Stimulated activated CD4-positive, alpha-beta T cell treated with anti-CD3 and anti-CD28 coated beads, TNF-alpha, amount 100 ng/mL, for 4 hours (primary cell): ENCODE results near the gene FAM43A.

Source experiments
- DNase-seq, 3 experiments: peaks; one replicate each; pipeline ENCODE4 v3.0.0-alpha.2; 2020; ENCODE audit warnings: low read depth in 3 of 3

Gene FAM43A

GRCh38 chr3:194675680-194676079, 10.0 kb upstream of the FAM43A start:
- DNase-seq, result no peak

GRCh38 chr3:194676471-194676870, 9.2 kb upstream of the FAM43A start:
- no peak for DNase-seq

- no peak for DNase-seq
These were observed 4.6 kb upstream of the FAM43A start for GRCh38 chr3:194680888-194681615.

GRCh38 chr3:194682189-194682693, 3.4 kb upstream of the FAM43A start:
- no peak for DNase-seq

GRCh38 chr3:194682694-194683310, 2.9 kb upstream of the FAM43A start:
- DNase-seq, result peak in 2 of 3 experiments; percentile 26 to 41

- DNase-seq, result no peak
These were observed 2.3 kb upstream of the FAM43A start for GRCh38 chr3:194683380-194683779.

- DNase-seq, result no peak
These were observed 492 bp upstream of the FAM43A start for GRCh38 chr3:194685065-194685717.

GRCh38 chr3:194686414-194686815, 732 bp downstream of the FAM43A start:
- no peak for DNase-seq

GRCh38 chr3:194686816-194687637, 1.3 kb downstream of the FAM43A start:
- DNase-seq, result peak in 1 of 3 experiments; percentile 29

GRCh38 chr3:194687638-194688199, 2.0 kb downstream of the FAM43A start:
- DNase-seq, result peak; percentile 54 to 75 (median 63)

GRCh38 chr3:194688200-194688740, 2.6 kb downstream of the FAM43A start:
- no peak for DNase-seq

GRCh38 chr3:194688946-194689345, 3.3 kb downstream of the FAM43A start:
- DNase-seq, result no peak

- DNase-seq, result no peak
These were observed 3.8 kb downstream of the FAM43A start for GRCh38 chr3:194689493-194689944.

GRCh38 chr3:194690501-194691372, 5.1 kb downstream of the FAM43A start:
- DNase-seq, result no peak

GRCh38 chr3:194691481-194692283, 6.0 kb downstream of the FAM43A start:
- DNase-seq, result no peak

- DNase-seq, result no peak
These were observed 11.0 kb downstream of the FAM43A start for GRCh38 chr3:194696702-194697101.

- no peak for DNase-seq
These were observed 16.9 kb downstream of the FAM43A start for GRCh38 chr3:194702545-194702944.

GRCh38 chr3:194705227-194705626, 19.5 kb downstream of the FAM43A start:
- DNase-seq, result no peak

- DNase-seq, result no peak
These were observed 20.1 kb downstream of the FAM43A start for GRCh38 chr3:194705761-194706160.
